Rectal smooth muscle tissue (tissue), 1 donor: Measurements from ENCODE around the gene BLACAT1.
A peak's percentile ranks its signal among the peaks of the same experiment; 100 is the strongest.
"Not testable (repeated sequence)": the region's sequence is repeated elsewhere in the genome, so short reads cannot be mapped to it uniquely, and the experiment has no call there.

ENCODE experiments used
- H3K27ac ChIP-seq: one replicate; pipeline ENCODE4 v1.7.0; 2013; ENCODE audit warnings: low read depth, low read length, inconsistent platforms
- H3K27me3 ChIP-seq: one replicate; pipeline ENCODE4 v1.7.0; 2013; ENCODE audit warnings: low read length; ENCODE audit not compliant: control insufficient read depth, insufficient read depth
- H3K36me3 ChIP-seq: one replicate; pipeline ENCODE4 v1.7.0; 2013; ENCODE audit warnings: low read length; ENCODE audit not compliant: control insufficient read depth, insufficient read depth
- H3K4me1 ChIP-seq: one replicate; pipeline ENCODE4 v1.7.0; 2013; ENCODE audit warnings: low read length; ENCODE audit not compliant: control insufficient read depth, insufficient read depth
- H3K4me3 ChIP-seq: one replicate; pipeline ENCODE4 v1.7.0; 2013; ENCODE audit warnings: low read length
- H3K9ac ChIP-seq: one replicate; pipeline ENCODE4 v1.7.0; 2013; ENCODE audit warnings: low read length

The BLACAT1 gene

DNA sequence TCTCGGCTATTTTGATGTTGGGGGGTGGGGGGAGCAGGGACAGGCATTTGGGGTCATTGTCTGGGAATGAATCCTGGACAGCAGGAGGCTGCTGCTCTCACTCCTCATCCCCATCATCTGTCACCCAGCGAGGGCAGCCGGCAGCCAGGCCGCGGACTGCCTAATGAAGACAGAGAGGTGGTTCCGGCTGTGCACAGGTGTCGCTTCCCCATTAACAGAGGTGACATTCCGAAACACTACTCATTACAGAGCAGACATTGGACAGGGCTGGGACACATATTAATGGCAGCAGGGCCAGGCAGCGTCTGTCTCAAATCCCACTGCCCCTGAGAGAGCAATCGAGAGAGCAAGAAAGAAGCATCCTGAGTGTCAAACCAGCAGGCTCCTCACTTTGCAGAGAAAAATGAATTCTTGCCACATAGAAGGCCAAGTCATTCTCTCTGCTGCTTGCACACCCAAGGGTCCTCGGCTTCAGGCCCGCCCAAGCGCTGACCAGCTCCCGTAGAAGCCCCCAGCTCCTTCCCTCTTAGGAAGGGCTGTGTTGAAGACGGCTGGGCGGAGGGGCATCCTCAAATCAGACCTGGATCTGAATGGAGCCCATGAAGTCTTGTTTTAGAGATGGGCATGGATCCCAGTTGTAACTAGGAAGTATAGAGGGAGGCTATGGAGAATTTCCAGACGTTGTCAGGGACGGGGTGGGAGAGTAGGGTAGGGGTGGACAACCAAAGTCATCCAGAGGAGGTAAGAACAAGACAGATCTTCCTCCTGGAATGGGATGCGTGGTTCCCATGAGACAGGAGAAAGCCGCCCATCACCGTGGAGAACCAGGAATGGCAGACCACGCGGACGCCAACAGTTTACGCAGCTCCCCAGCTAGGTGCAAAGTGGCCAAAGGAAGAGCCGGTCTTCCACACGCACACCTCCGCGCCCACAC lies 25.8 kb downstream of the BLACAT1 start:
- Histone ChIP-seq H3K4me3 (peak overlapping the region; percentile 69), H3K9ac (no peak overlapping the region), H3K27ac (no peak overlapping the region), H3K36me3 (no peaks in the 10 kb centered on the region), H3K4me1 (peaks cover 3% of the 10 kb centered on the region), H3K27me3 (peaks cover under 1% of the 10 kb centered on the region)

DNA sequence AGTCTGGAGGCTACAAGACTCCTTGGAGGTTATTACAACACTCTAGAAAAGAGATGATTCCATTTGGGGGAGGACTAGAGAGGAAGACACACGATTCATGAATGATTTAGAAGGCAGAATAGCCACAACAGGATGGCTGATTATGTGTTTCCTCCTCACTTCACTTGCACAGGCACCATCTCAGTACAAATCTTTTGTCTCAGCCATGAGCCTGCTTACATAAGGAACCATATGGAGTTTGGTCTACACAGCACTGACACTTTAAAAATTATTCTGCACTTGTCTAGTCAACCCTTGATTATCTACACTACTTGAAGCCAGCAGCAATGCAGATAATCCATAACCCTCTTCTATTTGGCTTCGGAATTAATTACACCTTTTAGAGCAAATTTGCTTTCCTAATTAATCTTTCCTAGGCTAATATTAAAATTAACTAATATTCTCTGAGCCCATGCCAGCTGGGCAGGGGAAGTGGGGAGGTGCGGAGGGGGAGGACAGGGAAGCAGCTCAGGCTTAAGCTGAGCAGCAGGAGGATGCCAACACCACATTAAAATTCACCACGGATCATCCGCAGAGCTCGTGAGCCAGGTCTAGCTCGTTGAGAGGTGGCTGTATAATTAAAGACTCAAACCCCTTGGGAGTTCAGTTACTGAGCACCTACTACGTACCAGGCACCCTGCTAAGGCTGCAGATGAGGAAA lies 30.8 kb downstream of the BLACAT1 start:
- Histone ChIP-seq H3K27ac (no peak overlapping the region), H3K9ac (no peak overlapping the region), H3K4me3 (no peak overlapping the region), H3K36me3 (no peaks in the 10 kb centered on the region), H3K27me3 (peaks cover 3% of the 10 kb centered on the region), H3K4me1 (no peaks in the 10 kb centered on the region)

DNA sequence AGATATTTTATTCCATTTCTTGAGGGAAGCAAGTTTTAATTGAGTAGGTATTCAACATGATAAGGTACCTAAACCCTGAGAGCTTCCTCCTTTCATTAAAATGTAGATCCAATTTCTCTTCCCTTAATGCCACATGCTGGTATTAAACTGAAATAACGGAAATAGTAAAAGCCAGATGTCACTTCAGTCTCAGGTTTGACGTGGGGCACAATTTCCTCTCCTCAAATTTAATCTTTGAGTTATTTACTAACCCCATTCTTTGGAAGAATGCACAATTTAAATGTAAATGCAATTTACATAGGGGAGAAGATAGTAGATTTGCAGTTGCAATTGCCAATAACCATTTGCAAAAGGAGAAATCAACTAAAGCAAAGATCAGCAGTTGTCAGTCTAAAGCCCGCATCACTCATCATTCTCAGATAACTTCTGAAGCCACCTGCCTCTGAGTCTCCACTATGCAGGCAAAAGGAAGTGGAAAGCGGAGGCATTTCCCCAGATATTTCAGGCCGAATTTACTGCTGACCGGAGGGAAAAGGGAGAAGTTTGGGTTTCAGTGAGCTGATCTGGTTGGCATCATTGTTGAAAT lies 31.9 kb downstream of the BLACAT1 start:
- H3K36me3 ChIP-seq, result no peaks in the 10 kb centered on the region
- peaks cover 3% of the 10 kb centered on the region for H3K27me3 ChIP-seq
- no peak overlapping the region for H3K4me3 ChIP-seq
- H3K9ac ChIP-seq, result no peak overlapping the region
- no peaks in the 10 kb centered on the region for H3K4me1 ChIP-seq
- no peak overlapping the region for H3K27ac ChIP-seq

DNA sequence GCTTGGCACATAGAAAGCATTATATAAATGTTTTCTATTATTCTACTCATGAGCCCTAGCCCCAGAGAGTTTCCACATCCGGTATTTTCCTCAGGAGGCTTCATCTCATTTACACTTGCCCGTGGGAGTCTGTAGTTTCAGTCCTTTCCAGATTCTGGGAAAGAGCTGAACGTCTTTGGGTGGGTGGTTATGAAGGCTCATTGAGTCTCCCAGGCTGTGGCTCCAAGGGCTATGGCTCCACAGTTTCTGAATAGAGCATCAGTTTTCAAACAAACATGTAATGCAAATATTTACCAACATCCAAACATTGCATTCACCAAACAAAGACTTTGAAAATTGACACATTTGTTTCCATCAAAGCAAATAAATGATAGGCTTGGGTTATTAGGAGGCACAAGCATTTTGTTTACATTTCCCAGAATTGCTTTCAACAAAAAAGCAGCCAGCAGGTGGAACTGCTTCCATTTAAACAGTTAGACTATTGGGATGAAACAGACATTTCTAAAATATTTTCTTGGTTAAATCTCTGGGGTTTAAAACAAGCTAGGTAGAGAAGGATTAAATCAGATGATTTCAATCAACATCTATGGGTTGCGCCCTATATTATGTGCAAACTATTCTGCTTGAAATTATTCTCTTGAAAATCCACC lies 32.7 kb downstream of the BLACAT1 start:
- H3K4me1 ChIP-seq, result no peaks in the 10 kb centered on the region
- no peaks in the 10 kb centered on the region for H3K36me3 ChIP-seq
- no peak overlapping the region for H3K9ac ChIP-seq
- H3K27me3 ChIP-seq, result peaks cover 3% of the 10 kb centered on the region
- no peak overlapping the region for H3K4me3 ChIP-seq
- no peak overlapping the region for H3K27ac ChIP-seq

DNA sequence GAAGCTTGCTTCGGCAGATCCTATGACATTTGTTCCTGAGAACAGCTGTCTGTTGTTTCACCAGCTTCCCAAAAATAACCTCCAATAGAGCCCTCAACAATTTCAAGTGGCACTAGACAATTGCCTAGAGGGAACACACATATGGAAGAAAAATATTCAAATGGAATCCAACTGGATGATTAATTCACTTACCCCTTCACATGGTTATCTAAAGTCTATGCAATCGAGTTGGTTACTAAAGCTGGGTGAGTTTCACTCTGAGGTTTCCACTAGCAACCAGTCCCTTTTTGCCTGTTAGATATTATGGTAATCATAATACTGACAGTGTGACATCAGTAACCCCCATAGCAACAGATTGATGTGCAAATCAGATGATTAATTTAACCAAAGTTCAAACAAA lies 34.0 kb downstream of the BLACAT1 start, which contains the start of gene LEMD1:
LEMD1 (minus strand) TSS at position 259 of the 400 bp plus-strand sequence. CDS start 1,520 bp downstream, outside the sequence.
- H3K9ac ChIP-seq, result no peak within 1 kb of the TSS
- H3K27me3 ChIP-seq, result peaks cover 3% of the 10 kb centered on the region
- H3K27ac ChIP-seq, result no peak within 1 kb of the TSS
- H3K4me1 ChIP-seq, result no peaks in the 10 kb centered on the region
- no peak within 1 kb of the TSS for H3K4me3 ChIP-seq
- H3K36me3 ChIP-seq, result no peaks in the 10 kb centered on the region

DNA sequence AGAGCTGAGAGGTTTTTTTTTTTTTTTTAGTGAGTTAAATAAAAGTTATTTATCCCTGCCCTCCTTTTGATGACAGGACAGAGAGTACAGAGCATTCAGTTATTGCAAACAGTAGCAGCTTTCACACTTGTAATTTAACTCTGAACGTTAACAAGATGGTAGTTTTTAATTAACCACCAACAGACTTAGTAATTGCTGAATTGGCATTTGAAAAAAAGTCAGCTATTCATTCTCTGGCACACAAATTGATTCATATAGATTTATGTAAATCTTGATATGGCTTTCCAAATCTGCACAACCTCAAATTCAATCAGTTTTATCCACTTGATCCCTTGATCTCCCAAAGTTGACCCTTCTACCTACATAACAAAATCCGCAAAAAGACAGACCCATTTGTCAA lies 34.9 kb downstream of the BLACAT1 start:
- H3K27ac ChIP-seq, result no peak overlapping the region
- H3K9ac ChIP-seq, result no peak overlapping the region
- no peaks in the 10 kb centered on the region for H3K4me1 ChIP-seq

DNA sequence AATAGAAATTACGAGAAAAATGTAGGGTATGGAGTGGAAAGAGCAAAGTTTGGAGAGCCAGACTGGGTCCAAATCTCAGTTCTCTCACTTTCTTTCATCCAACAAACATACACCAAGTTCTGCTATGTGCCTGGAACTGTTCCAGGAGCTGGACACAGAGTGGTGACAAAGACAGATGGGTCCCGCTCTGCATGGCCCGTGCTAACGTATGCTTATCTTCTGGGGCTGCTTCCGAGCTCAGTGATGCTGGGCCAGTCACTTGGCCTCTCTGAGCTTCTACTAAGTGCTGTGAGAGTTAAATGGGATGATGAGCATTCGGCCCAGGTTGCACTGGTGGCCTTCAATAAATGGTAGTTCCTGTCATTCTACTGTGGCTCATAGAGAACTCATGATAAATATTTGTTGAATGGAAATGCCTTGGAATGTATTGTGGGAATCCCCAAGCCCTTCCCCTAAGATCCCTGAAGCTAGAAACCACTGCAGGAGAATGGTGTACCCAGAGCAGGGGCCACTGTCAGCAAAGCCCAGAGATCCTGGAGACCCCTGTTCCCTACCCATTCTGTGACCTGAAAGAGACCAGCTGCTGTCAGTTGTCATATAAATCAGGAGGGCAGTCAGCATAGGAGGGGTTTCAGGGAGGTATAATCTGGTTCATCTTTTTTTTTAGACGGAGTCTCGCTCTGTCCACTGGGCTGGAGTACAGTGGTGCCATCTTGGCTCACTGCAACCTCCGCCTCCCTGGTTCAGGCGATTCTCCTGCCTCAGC lies 37.8 kb downstream of the BLACAT1 start:
- Histone ChIP-seq H3K27ac (no peak overlapping the region), H3K36me3 (no peaks in the 10 kb centered on the region), H3K4me1 (peaks cover 4% of the 10 kb centered on the region), H3K9ac (no peak overlapping the region), H3K4me3 (no peak overlapping the region), H3K27me3 (no peaks in the 10 kb centered on the region)

More for the DNA sequence above, 34.9 kb downstream of the BLACAT1 start:
- Histone ChIP-seq H3K27me3 (peaks cover 3% of the 10 kb centered on the region), H3K4me3 (no peak overlapping the region), H3K36me3 (no peaks in the 10 kb centered on the region)

DNA sequence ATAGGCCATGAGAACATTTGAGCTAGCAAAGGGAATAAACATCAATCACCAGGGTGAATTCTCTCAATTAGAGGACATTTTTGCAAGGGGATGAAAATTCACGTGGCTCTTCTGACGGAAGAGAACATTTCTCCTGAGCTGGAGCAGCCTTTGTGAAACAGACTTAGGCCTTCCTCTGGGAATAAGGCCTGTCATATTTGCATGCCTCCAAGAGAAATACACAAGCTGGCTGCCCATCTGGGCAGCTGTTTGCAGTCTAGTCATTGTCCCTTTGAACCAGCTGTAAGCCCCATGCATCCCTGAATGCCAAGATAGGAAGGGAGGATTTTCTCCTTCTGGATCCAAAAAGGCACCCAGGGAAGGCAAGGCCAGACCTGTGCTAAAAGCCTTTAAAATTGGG lies 39.5 kb downstream of the BLACAT1 start:
- peaks cover 4% of the 10 kb centered on the region for H3K4me1 ChIP-seq
- no peak overlapping the region for H3K27ac ChIP-seq
- H3K9ac ChIP-seq, result no peak overlapping the region
- H3K27me3 ChIP-seq, result no peaks in the 10 kb centered on the region
- H3K36me3 ChIP-seq, result no peaks in the 10 kb centered on the region
- H3K4me3 ChIP-seq, result no peak overlapping the region

DNA sequence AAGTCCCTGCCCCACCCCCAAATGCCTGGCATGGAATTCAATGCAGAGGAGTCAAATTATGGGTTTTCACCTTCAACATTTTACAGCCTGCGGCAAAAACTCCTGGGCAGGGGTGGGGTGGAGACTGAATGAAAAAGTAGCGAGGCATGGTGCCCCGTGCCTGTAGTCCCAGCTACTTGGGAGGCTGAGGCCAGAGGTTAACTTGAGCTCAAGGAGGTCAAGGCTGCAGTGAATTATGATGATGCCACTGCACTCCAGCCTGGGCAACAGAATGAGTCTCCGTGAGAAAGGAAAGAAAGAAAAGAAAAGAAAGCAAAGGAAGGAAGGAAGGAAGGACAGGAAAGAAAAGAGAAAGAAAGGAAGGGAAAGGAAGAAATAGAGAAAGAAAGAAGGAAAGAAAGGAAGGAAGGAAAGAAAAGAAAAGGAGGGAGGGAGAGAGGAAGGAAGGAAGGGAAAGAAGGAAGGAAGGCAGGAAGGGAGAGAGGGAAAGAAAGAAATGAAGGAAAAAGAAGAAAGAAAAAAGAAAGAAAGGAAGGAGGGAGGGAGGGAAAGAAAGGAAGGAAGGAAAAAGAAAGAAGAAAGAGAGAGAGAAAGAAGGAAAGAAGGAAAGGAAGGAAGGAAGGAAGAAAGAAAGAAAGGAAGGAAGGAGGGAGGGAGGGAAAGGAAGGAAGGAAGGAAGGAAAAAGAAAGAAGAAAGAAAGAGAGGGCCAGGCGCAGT lies 45.1 kb downstream of the BLACAT1 start:
- no peak overlapping the region for H3K27ac ChIP-seq
- H3K27me3 ChIP-seq, result no peaks in the 10 kb centered on the region
- H3K4me3 ChIP-seq, result no peak overlapping the region
- H3K9ac ChIP-seq, result no peak overlapping the region
- H3K36me3 ChIP-seq, result no peaks in the 10 kb centered on the region
- H3K4me1 ChIP-seq, result peaks cover 2% of the 10 kb centered on the region

DNA sequence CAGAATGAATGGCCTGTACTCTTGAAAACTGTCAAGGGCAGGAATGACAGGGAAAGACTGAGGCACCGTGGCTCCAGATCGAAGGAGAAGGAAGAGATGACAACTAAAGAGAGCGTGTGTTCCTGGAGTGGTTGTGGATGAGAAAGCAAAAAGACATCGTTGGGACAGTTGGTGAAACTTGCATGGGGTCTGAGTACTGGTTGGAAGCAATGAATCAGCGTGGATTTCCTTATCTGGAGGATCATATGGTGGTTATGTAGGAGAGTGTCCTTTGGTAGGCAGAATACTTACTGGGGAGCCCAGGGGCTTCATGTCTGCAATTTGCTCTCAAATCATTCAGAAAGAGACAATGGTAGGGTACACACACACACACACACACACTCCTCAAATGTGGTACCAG lies 47.9 kb downstream of the BLACAT1 start:
- Histone ChIP-seq H3K36me3 (no peaks in the 10 kb centered on the region), H3K9ac (no peak overlapping the region), H3K27ac (no peak overlapping the region), H3K4me3 (no peak overlapping the region), H3K4me1 (no peaks in the 10 kb centered on the region), H3K27me3 (no peaks in the 10 kb centered on the region)

DNA sequence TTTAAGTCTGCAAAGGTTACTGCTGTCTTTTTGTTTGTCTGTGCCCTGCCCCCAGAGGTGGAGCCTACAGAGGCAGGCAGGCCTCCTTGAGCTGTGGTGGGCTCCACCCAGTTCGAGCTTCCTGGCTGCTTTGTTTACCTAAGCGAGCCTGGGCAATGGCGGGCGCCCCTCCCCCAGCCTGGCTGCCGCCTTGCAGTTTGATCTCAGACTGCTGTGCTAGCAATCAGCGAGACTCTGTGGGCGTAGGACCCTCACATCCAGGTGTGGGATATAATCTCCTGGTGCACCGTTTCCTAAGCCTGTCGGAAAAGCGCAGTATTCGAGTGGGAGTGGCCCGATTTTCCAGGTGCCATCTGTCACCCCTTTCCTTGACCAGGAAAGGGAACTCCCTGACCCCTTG lies 49.6 kb downstream of the BLACAT1 start:
- not testable (repeated sequence) for H3K4me1 ChIP-seq, H3K27me3 ChIP-seq, H3K4me3 ChIP-seq, H3K36me3 ChIP-seq, H3K27ac ChIP-seq, H3K9ac ChIP-seq
